NCI-H2196 (cell line): ENCODE measurements around the gene AEBP1.

Source experiments
- DNase-seq: peaks from one replicate; lab custom pipeline; 2025; ENCODE audit not compliant: unreplicated experiment; lab: John Stamatoyannopoulos, UW

The AEBP1 gene

GRCh38 chr7:44083796-44084195 is 20.3 kb upstream of the AEBP1 start:
- no peak for DNase-seq

DNA sequence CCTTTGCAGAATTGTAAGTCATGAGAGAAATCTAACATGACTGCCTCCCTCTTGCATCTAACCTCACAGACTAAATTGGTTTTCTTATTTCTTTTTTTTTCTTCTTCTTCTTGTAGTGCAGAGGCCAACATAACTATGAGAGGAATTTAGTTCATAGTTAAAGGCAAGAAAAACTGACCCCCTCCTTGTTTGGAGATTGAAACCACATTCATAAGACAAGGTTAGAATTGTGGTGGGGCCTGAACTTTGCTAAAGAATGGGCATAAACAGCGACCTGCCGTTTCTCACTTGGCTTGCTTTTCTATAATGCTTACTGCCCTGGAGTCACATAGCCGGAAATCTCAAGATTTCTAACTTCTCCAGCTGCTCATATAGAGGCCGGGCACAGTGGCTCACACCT is 19.4 kb upstream of the AEBP1 start:
- no peak for DNase-seq

DNA sequence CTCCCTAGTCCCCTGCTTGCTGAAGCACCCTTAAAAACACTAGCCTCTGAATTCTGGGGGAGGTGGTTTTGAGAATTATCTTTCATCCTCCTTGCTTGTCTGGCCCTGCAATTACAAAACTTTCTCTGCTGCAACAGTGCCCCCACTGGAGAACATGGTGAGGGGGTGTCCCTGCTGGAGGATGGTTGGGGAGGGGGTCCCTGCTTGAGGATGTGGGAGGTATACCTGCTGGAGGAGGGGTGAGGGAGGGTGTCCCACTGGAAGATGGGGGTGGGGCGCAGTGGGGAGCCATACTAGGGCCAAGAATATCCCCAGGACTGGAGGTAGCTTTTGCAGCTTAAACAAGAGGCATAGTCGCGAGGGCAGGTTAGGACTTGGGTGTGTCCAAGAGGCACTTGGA is 18.6 kb upstream of the AEBP1 start:
- DNase-seq, result no peak

GRCh38 chr7:44086627-44087026 is 17.5 kb upstream of the AEBP1 start:
- no peak for DNase-seq

DNA sequence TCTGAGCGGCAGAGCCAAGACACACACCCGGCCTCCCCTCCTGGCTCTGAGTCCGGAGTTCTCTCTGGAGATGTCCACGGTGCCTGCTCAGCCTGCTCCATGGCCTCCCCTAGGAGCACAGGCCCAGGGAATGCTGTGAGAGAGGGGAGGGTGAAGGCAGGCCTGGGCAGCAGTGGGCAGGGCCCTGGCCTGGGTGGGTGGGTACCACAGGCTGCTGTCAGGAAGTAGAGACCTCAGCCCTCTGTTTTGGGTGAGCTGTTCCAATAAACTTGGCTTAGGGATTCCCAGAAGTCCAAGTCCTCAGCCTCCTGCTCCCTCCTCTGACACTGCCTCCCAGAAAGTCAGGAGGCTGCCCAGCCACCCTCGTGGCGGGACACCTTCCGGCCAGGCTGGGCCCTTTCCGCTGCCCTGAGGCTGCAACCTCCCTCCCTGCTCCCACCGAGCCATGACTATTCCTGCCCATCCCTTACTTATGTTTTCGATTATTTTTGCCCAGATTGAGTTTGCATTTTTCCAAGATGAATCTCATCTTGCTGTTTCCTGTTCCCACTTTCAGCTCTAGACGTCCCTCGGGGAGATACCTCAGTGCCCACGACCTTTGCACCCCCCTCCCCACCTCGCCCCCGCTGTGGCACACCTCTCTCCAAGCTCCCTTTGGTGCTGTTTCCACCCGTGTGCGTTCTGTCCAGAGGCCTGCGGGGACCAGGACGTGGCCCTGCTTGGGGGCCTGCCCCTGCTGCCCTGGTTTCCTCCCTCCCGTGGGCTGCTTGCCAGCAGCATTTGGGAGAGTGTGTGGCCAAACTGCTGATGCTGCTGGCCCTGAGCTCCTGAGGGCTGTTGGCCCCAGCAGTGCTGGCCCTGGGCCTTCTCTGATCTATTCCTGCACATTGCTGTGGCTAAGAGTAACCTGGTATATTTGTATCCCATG is 16.0 kb upstream of the AEBP1 start:
- DNase-seq, result no peak

- DNase-seq, result no peak
Measured at GRCh38 chr7:44093102-44093641, 11.0 kb upstream of the AEBP1 start.

DNA sequence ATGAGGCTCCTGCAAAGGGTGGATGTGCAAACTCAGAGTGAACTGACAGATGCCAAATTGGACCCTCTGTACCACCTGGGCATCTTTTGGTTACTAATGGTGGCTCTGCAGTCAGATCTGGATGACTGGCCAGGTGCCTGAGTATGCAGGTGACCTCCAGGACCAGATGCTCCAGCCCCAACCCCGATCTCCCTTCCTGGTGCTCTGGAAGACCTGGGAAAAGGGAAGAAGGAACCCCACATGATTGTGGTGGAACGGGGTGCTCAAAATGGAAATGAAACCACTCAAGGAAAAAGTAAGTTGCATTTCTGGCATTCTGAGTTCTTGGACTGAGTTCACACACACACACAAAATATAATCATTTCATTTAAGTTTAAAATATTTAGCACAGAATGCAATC is 9.8 kb upstream of the AEBP1 start:
- DNase-seq, result no peak

- DNase-seq, result no peak
Measured at GRCh38 chr7:44094883-44095592, 9.1 kb upstream of the AEBP1 start.

- no peak for DNase-seq
Measured at GRCh38 chr7:44095781-44096180, 8.4 kb upstream of the AEBP1 start.

DNA sequence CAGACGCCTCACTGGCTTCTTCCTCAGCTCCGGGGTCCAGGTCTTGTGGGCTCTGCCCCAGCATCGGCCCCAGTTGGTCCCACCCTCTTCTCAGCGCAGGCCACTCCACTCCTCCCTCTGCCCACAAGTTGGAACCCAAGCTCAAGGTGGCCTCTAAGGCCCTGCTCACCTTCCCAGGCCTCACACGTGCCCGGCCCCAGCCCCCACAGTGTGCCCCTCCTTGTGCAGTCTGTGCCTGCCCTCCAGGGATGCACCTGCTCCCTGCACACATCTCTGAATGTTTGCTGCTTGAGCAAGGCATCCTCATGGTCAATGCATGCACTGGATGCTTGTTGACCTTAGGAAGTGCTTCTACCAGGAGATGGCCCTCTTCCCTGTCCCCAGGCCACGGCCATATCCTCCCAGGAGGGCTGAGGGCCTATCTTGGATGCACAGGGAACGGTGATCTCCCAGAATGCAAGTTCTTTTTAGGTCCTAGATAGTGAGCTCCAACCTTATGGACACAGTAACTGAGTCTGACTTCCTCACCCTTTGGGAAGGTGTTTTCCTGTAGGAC is 7.7 kb upstream of the AEBP1 start:
- no peak for DNase-seq

DNA sequence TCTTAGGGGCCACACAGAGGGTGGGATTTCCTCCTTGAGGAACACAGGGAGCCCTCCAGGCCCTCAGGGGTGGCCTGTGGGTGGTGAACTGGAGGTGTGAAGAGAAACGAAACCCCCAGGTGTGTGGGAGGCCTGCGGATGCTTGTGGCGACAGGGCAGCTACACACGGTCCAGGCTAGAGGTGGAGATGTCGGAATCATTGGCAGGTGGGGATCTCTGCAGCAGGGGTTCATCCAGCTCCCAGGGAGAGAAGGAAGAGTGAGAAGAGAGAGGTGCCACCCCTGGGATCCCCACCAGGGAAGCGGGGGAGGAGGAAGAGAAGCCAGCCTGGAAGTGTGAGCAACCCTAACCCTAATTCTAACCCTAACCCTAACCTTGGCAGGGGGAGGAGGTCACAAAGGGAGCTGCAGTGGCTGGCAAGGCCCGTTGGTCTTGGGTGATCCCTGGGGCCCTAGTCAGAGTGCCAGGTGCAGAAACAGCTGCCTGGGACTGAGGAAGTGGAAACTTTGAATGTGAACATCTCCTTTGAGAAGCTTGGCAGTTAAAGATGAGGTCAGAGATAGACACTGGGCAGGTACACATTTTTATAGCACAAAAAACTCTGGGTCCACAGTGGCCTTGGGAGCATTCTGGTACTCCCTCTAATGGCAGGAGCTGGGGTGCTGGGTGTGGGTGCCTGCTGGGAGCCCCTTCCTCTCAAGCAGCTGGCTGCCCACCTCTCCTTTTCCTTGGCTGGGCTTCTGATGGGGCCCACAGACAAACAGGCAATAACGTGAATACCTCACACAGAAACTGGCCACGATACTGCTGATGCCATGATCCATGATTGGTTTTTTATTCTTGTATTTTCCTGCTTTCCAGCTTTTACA is 6.8 kb upstream of the AEBP1 start:
- peak; percentile 9 for DNase-seq

GRCh38 chr7:44098092-44099068 is 5.8 kb upstream of the AEBP1 start:
- no peak for DNase-seq

DNA sequence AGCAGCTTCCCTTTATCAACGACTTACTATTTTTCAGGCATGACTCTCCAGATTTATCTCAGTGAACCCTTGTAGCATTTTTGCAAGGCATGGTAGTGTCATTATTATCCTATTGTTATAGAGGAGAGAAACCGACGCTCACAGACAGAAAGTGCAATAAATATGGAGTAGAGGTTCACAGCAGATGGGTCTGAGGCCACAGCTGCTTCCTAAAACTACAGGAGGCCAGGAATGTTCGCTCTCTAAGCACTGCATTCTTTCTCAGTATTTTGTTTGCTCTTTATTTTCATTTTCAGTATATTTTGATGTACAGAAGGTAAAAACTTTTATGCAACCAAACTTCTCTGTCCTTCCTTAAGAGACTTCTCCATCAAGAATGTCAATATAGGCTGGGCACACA is 4.5 kb upstream of the AEBP1 start:
- DNase-seq, result no peak

DNA sequence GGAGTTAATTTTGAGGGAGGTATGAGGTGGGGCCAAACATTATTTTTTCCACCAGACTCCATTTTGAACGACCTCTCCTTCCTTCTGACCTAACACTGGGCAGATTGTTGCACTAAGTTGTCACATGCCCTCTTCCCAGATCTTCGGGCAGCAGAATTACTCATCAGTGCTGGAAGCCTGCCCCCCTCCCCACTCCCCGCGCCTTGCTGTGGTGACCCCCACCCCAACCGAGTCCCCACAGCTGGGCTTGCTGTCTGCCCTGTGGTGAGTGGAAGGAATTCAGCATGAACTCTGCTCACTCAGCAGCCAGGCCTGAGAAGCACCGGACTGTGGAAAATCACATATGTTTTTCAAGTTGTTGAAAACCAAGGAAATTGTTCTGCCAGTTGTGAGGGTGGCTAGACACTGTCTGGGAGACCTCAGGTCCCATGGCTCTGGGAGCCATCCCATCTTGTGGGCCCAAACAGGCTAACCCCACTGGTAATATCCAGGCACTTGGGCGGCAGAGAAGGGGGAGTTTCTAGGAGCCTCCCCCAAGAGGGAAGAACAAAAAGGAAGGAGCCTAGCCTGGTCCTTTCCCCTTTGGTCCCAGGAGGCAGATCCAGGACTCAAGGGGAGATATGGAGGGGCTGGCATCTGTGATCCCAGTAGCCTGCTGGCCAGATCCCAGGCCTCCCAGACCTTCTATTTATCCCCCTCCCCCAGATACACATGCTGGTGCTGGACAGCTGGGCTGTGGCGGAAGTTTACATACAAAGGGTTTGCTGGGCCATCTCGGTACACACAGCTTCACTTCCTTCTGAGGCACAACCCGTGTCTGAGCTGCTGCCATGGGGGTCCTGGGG is 3.5 kb upstream of the AEBP1 start:
- no peak for DNase-seq

GRCh38 chr7:44101303-44101965 is 2.7 kb upstream of the AEBP1 start:
- DNase-seq, result no peak

DNA sequence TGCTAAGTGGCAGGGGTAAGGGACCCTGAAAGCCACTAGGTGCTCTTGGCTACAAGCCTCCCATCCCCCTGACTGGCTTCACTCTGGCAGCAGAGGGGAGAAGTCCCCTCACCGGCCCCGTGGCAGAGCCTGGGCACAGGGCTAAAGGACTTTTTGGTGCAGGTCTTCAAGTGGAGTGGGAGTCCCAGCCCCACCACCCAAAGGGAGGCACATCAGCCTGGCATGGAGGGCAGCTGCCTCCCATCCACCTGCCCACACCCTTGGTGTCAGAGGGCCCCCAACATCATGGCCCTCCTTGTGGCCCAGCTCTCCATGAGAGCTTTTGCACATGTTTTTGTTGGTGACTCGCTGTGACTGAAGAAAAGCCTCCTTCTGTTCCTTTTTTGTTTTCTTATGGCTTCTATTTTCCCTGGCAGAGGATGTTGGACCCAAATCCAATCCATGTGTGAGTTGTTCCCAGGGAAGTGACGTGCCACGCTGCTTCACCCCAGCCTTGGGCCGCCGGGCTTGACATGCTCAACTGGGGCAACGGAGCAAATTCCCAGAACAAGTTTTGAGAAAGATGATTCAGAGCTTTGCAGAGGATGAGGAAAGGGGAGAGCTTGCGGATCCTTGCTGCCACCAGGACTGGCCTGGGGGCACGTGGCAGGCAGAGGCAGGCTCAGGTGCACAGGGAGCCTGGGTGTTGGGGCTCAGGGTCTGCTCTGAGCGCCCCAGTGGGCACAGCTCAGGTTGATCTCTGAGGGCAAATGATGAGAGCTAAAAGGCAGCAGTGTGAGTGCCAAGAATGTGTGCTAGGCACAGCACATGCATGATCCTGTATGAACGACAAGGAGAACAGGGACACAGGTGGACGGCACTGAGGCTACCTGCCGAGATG is 1.9 kb upstream of the AEBP1 start:
- no peak for DNase-seq

- no peak for DNase-seq
Measured at GRCh38 chr7:44102846-44103565, 1.1 kb upstream of the AEBP1 start.
